Measurements from ENCODE around the gene DUSP22.

Gene DUSP22

DNA sequence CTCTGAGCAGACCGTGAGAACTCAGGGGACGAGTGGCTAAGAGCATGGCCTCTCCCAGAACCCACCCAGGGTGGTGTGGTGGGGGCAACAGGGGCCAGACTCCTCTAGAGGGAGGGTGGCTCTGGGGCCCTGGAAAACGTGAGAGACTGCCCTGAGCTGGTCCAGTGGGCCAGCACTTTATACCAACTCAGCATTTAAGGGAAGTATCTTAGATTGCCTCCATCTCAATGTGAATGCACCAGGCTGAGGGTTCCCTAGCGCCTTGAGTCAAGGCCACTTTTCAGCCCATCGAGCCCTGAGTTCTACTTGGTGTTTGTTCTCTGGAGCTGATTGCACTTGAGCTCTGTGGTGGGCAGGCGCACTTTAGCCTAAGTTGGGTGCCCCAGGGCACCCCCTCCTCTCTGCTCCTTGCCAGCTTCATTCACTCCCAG lies 57.2 kb downstream of the DUSP22 start:
- in situ Hi-C loops (cut with MboI; ENCODE audit: low sequenced_read_pairs): no loop called here

DNA sequence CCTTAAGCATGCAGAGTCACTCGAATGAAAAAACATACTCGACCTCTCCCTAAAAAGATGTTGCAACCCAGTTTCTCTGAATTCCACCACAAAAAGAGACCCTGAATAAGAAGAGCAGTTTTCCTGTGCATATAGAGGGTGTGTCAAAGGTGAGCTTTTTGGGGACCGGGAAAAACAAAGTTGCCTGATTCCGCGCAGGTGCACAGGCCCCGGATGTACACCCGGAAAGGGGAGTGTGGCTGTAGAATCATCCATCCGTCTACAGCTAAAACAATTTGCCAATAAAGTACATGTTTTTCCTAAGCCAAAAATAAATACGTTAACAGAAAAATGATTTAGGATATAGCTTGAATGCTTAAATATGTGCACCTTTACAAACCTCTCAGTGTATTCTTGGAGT lies 58.1 kb downstream of the DUSP22 start:
- in situ Hi-C loops (cut with MboI; ENCODE audit: low sequenced_read_pairs): no loop called here

DNA sequence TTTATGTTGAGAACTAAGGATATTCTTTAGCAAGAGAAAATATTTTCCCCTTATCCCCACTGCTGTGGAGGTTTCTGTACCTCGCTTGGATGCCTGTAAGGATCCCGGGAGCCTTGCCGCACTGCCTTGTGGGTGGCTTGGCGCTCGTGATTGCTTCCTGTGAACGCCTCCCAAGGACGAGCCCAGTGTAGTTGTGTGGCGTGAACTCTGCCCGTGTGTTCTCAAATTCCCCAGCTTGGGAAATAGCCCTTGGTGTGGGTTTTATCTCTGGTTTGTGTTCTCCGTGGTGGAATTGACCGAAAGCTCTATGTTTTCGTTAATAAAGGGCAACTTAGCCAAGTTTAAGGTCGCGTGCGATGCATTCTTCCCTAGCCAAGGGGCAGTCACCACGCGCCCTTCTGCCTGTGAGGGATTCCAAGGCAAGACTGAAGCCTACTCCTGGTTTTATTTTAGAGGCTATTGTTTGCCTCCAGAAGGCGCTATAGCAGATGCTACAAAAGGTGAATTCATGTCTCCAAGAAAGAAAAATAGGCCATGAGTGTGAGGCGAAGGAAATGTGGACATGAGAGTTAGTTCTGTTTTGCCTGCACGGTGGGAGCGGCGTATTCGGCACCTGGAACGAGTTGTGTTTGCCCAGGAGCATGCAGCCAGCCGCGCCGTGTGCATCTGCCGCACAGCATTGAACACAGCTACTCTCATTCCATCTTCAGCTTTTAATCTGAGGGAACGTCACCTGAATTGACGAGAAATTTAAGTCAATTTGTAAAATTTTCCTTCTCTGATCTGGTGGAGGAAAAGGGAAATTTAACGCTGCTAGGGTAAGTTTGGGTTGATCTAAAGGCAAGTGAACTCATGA lies 59.0 kb downstream of the DUSP22 start:
- in situ Hi-C loops (cut with MboI; ENCODE audit: low sequenced_read_pairs): no loop called here

DNA sequence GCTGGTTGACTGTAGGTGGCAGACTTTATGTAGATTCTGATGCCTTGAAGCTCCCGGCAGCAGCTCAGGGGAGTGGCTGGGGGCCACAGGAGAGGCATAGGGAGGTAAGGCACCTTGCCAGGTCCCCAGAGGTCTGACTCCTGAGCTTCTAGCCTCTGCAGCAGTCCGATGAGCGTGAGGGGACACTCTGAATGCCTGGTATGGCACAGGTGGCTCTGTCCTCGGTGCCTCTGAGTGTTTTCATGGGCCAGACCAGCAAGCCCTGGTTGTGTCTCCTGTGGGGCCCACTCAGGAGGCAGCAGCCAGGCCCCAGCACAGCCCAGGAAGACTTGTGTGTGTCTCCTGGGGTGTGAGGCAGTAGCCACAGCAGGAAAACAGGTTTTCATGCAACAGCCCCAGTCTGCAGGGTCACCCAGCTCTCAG lies 59.6 kb downstream of the DUSP22 start:
- in situ Hi-C loops (cut with MboI; ENCODE audit: low sequenced_read_pairs): no loop called here

DNA sequence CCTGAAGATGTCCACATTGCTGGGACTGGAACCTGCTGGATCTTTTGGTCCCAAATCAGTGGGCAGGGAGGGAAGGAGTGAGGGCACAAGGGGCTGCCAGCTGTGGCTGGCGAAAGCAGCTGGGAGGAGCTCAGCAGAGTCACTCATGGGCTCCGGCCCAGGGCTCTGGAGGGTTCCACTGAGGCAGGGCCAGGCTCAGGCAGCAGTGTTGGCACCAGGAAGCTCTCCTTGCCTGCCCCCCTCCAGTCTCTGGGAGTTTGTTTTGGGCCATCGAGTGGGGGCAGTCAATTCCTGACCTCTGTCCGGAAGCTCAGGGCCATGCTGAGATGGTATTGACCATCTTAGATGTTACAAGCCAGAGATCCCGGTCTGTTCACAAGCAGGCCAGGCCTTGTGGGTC lies 60.2 kb downstream of the DUSP22 start:
- in situ Hi-C loops (cut with MboI; ENCODE audit: low sequenced_read_pairs): no loop called here

DNA sequence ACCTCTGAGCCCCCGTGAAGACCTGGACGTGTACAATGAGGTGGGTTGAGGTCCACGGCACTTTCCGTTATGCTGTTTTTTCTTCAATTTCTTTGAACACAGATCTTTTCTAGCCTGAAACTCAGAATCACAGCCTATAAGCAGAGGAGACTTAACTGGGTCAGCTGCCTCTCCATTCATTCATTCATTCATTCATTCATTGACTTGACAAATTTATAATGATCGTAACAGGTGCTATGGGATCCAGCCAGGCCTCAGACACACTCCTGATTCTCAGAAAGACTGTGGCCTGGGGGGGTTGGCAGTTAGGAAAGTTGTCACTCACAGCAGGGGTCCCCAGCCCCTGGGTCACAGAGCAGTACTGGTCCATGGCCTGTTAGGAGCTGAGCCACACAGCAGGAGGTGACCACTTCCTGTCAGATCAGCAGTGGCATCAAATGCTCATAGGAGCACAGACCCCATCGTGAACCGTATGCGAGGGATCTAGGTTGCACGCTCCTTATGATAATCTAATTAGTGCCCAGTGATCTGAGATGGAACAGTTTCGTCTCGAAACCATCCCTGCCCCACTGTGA lies 60.7 kb downstream of the DUSP22 start:
- in situ Hi-C loops (cut with MboI; ENCODE audit: low sequenced_read_pairs): no loop called here

DNA sequence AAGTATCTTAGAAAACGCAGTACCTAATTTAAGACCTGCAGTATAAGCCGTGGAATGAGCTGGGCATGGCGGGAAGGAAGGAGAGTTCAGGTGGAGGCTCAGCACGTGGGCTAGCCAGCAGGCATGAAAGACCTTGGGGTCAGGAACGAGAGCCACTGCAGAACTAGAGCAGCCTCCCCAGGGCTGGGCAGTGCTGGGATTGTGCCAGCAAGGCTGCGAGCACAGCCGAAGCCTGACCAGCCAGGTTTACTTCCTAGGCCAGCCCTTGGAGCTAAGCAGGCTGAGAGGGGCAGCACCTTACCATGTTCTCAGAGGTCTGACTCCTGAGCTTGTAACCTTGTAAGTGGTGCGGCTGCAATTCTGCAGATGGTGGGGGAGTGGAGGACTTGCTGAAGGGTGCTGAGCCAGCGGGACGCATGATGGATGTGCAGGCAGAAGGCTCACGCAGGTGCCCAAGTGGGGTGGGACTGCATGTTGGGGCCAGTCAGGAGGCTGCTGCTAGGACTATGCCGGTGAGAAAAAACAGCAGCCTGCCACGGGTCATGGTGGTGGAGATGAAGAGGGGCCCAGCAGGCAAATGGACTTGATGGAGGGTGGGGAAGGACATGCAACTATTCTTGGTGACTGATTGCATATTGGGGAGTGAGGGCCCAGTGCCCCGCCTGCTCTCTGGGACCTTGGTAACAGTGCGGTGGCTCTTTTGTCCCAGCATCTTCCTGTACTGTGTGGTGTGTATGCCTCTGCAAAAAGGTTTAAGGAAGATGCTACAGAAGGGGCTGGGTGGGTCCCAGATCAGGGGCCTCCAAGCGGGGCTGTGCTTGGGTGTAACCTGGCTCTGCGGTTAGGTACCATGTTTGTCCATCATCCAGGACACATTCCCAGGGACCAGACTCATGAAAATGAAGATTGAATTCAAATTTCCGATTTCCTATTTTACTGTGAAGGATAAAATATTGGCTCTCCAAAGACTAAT lies 61.6 kb downstream of the DUSP22 start:
- in situ Hi-C loops (cut with MboI; ENCODE audit: low sequenced_read_pairs): no loop called here

DNA sequence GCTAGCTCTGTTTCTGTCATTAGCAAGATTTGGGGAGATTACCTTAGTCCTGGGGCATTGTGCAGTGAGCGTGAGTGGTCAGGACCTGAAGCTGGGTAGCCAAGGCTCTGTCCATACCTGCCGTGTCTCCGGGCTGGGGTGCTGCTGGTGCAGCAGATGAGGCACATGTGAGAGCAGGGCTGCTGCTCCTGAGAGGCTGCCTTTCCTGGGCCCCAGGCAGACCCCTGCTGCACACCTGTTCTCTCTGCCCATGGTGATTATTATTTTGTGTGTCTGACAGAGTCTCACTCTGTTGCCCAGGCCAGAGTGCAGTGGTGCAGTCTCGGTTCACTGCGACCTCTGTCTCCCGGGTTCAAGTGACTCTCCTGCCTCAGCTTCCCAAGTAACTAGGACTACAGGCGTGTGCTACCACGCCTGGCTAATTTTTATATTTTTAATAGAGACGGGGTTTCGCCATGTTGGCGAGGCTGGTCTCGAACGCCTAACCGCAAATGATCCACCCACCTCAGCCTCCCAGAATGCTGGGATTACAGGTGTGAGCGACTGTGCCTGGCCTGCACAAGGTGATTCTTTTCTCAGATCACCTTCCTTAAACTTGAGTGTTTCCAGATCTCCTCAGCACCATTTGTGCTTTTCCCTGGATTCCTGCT lies 62.5 kb downstream of the DUSP22 start:
- in situ Hi-C loops (cut with MboI; ENCODE audit: low sequenced_read_pairs): no loop called here

DNA sequence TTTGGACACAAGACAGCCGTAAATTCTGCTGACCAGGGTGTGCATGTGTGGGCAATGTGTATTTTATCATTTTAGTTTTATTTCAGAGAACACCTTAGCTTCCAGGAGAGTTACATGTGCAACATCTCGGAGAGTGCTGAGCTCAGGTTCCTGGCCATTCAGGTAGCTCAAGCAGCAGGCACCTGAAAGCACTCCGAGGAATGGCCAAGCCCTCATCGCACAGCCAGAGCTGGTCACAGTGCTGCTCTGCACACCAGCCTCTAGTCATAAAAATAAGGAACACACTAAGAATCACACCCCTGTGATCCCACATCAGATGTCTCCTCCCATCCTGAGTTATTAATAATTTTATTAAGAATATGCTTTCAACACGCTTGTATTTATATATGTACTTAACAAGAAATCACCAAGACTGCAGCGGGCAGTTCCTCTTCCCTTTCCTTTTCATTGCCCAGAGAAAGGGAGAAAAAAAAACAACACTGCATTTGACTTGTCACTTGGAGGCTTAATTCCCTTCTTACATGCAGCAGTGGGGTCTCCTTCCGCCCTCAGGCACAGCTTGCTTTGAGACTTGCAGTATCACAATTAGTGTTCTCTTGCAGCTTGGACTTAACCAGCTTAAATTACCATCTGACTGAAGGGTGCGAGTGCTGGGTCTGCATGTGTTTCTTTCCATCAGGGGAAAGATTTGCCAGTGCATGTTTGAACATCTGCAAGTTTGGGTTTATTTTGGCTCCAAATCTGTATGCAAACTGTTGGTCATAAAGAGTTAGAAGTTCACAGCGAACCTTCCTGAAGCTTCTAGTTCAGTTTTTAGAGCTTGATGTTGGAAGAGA lies 63.3 kb downstream of the DUSP22 start:
- in situ Hi-C loops (cut with MboI; ENCODE audit: low sequenced_read_pairs): no loop called here

DNA sequence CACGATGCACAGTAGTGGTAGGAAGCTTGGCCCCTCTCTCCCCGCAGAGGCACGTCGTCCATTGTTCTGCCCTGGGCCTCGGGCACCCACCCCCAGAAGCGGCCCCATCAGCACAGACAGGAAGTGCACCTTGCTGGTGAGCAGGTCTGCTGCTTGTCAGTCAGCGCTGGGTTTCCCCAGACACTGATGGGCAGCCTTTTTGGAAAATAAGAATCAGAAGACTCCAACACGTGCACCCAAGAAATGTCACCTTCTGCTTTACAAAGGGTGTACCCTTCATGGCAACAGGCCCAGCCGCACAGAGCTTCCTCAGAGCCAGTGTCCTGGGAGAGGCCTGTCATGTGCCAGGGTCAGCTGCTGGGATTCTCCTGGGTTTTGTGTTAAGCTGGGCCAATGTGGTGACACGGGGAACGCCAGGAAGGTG lies 64.6 kb downstream of the DUSP22 start:
- in situ Hi-C loops (cut with MboI; ENCODE audit: low sequenced_read_pairs): no loop called here

DNA sequence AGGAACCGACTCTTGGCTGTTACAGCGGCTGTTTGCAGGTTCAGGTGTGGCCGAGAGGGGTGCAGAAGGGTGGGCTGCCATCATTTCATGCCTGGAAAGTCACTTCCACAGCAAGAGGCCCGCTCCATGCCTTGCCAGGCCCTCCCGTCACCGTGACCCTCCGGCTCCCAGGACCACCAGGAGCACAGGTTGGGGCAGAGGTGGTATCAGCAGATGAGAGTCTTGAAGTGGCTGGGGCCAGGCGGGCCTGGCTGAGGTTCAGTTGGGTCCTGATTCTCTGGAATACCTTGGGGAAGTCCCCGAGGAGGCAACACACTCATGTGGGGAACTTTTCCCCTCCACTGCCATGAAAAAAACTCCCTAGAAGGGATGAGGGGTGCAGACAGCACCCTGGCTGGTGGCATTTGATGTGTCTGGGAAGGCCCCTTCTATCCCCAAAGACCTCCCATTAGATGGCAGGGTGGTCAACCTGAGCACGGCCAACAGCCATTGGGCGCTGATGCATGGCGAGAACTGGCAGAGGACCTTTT lies 65.0 kb downstream of the DUSP22 start:
- in situ Hi-C loops (cut with MboI; ENCODE audit: low sequenced_read_pairs): no loop called here

DNA sequence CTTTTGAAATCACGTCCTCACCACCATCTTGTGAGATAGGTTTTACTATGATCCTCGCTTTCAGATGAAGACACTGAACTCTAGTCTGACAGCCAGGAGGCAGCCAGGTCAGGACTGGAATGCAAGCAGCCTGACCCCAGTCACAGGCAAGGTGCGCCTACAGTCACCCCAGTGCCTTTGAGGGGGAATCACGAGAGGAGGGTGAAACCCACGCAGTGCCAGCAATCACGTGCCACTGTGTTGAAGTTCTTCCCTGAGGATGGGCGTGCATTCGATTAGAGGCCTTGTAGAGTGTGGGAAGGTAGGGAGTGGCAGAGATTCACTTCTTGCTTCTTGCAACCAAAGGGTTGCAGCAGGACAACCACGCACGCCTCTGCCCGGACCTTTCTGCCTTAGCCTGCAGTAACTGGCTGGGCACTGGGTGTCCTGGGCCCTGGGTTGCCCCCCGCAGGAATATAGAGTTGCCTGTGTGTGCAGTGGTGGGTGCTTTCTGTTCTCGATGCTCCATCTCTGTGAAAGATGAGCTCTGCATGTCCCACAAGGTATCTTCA lies 65.6 kb downstream of the DUSP22 start:
- in situ Hi-C loops (cut with MboI; ENCODE audit: low sequenced_read_pairs): no loop called here

DNA sequence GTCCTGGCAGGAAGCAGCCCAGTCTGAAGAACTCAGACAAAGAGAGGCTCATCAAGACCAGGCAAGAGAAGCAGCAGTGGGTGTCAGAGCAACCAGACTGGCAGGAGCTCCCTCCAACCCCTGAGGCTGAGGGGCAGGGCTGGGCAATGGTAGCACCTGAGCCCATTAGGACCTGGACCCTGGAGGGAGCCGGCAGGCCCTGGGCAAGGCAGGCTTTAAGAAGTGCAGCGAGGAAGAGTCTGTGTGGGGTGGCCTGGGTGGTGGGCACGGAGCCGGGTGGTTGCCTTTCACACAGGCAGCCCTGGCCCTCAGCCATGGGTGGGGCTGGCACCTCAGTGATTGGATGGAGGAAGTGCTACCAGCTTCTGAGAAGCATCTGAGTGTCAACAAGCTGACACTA lies 66.1 kb downstream of the DUSP22 start:
- in situ Hi-C loops (cut with MboI; ENCODE audit: low sequenced_read_pairs): no loop called here

DNA sequence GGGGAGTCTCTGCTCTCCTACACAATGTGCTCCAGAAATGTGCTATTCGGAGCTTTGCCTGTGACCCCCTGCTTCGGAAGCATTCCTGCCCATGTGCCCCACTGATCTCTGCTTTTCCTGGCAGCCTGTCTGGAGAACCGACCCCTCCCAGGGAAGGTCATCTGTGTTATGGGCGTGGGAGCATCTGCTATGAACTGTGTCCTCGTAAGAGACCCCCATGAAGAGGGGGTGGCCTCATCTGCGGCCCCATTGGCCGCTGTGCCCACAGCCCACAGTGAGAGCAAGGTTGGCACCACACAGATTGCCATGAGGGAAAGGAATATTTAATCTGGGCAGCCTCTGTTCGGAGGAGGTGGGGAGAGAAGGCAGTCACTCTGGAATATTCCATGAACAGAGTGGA lies 66.6 kb downstream of the DUSP22 start:
- in situ Hi-C loops (cut with MboI; ENCODE audit: low sequenced_read_pairs): no loop called here

DNA sequence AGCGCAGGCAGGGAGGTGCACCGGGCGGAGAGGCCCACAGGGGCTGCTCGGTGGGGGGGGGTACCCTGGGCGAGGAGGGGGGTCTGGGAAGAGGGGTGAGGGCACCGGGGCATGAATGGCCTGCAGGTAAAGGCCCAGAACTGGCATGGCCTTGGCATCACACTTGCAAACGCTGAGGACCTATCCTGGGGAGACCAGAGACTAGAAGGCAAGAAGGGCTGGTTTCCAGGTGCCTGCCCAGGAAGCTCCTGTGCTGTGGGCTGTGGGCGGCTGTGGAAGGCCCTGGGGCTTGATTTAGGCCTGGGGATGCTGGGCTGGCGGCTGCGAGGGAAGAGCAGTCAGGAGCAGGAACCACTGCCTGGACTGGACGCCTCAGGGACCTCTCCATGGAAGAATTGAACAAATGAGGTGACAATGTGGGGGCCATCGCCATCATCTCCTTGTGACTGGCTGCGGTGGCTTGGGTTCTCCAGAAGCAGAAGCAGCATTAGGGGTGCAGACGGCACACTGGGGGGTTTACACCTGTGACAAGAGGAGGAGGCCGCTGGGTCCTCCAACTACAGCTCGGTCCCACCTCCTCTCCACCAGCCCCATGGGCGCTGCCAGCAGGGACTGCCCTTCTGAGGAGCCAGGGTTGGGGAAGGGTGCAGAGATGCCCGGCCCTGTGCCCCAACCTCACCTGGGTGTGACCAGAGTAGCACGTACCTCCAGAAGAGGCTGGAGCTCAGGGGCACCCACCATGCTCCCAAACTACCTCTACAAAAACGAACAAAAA lies 67.2 kb downstream of the DUSP22 start:
- in situ Hi-C loops (cut with MboI; ENCODE audit: low sequenced_read_pairs): no loop called here

DNA sequence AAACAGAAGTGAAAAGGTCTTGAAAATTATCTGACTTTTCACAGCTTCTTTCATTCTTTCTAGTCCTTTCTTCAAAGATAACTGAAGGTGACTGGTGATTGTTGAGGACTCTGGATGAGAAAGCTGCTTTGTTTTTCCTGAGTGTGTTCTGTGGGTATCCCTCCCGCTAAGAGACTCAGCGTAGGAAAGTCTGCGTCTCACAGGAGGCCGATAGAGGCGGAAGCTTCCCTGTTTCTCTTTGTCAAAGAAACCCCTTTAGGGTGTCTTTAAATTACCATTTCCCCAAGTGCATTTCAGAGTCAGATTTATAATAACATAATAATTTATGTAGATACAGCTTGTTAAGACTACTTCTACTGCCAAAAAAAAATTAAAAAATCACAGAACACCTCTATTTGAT lies 68.1 kb downstream of the DUSP22 start:
- in situ Hi-C loops (cut with MboI; ENCODE audit: low sequenced_read_pairs): no loop called here

DNA sequence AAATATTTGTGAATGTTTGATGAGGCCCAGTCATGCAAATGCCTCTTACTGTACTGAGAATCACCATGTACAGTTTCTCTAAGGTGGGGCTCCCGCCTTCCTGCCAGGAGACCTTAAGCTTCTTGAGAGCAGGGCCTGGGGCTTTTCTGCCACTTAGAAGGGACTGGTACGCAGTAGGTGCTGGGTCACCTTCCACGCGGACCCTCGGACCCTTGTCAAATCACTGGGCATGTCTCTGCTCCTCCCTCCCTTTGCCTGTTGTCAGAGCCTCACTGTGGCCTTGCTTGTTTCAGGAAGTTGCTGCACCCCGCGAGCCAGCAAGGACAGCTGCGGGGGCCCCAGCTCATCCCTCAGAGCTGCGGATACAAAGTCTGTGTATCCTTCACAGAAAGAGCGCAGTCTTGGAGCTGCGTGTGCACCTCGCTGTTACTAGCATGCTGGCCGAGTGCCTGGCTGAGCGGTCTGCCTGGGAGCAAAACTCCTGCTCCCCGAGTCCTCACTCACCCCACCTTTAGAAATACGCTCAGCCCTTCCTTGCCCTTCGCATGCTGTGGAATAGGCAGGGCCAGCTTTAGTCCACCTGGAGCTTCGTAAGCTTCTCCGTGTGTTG lies 68.6 kb downstream of the DUSP22 start:
- in situ Hi-C loops (cut with MboI; ENCODE audit: low sequenced_read_pairs): no loop called here

DNA sequence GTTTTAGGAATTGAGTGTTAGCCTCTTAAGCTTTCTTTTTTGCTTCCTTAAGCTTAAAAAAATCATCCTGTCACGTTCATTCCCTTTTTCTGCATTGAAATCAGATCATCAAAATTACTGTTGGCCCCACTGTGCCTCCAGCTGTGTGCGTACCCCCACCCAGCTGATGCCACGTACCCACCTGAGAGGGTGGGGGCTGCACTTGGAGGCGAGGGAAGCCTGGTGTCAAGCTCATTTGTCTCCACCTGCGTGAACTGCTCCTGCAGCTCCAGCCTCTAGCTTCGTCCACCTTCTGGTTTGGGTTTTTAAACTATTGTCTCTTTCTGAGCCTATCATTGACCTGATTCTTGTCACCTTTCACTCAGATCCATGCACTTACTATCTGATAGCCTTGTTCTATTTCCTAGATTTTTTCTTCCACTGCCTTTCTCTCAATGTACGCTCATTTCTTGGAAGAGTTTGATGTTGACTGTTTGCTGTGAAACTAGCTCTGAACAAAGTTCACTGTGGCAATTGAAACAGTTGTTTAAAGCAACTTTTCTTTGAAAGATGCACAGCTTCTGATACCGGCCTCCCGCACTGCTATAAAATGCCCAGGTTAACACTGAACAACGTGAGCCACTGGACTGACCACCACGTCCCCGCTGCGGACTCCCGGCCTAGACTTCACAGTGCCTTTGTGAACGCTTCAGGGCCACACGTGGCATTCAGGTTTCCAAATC lies 69.3 kb downstream of the DUSP22 start:
- in situ Hi-C loops (cut with MboI; ENCODE audit: low sequenced_read_pairs): no loop called here
